Liver (tissue), 3 donors: Measurements from ENCODE around the gene KIAA1217.

Source experiments
- CTCF ChIP-seq: fragments of 150-350 bp; IDR thresholded peaks from 2 replicates; pipeline ENCODE4 v1.5.1; 2017; ENCODE audit warnings: improper control_type of control experiment, low read depth, low read length; ENCODE audit not compliant: missing input control
- EGR1 ChIP-seq, 2 donors: IDR thresholded peaks; 2 replicates each; pipeline ENCODE4 v1.6.1; 2016 to 2018; ENCODE audit warnings: antibody characterized with exemption in 2 of 2, low read depth in 2 of 2
- FOXA1 ChIP-seq: IDR thresholded peaks from 2 replicates; pipeline ENCODE4 v1.6.1; 2016; ENCODE audit warnings: antibody characterized with exemption
- GABPA ChIP-seq, 2 donors: IDR thresholded peaks in 1 of 2; conservative IDR thresholded peaks in 1 of 2; 2 replicates each; pipeline ENCODE4 v1.6.1; 2016; ENCODE audit warnings: antibody characterized with exemption in 2 of 2, mild to moderate bottlenecking in 1 of 2, moderate library complexity in 1 of 2
- HNF4G ChIP-seq: IDR thresholded peaks from 2 replicates; pipeline ENCODE4 v1.6.1; 2016; ENCODE audit warnings: antibody characterized with exemption
- JUND ChIP-seq, 2 donors: IDR thresholded peaks; 2 replicates each; pipeline ENCODE4 v1.6.1; 2016; ENCODE audit warnings: antibody characterized with exemption in 2 of 2
- RAD21 ChIP-seq, 2 donors: IDR thresholded peaks; 2 replicates each; pipeline ENCODE4 v1.6.1; 2016; ENCODE audit warnings: antibody characterized with exemption in 2 of 2, mild to moderate bottlenecking in 2 of 2
- REST ChIP-seq: IDR thresholded peaks from 2 replicates; pipeline ENCODE4 v1.6.1; 2016; ENCODE audit warnings: antibody characterized with exemption, mild to moderate bottlenecking
- SP1 ChIP-seq: IDR thresholded peaks from 2 replicates; pipeline ENCODE4 v1.6.1; 2018; ENCODE audit warnings: antibody characterized with exemption, mild to moderate bottlenecking
- TAF1 ChIP-seq: conservative IDR thresholded peaks from 2 replicates; pipeline ENCODE4 v1.6.1; 2016; ENCODE audit warnings: antibody characterized with exemption, mild to moderate bottlenecking
- YY1 ChIP-seq: IDR thresholded peaks from 2 replicates; pipeline ENCODE4 v1.6.1; 2016; ENCODE audit warnings: antibody characterized with exemption, mild to moderate bottlenecking
- ZBTB33 ChIP-seq: IDR thresholded peaks from 2 replicates; pipeline ENCODE4 v1.6.1; 2016; ENCODE audit warnings: antibody characterized with exemption
- TF ChIP-seq, protein P1 (sequence below): IDR thresholded peaks from 2 replicates; pipeline ENCODE4 v1.6.1; 2016; ENCODE audit warnings: antibody characterized with exemption
- TF ChIP-seq, protein P2 (sequence below): IDR thresholded peaks from 2 replicates; pipeline ENCODE4 v1.6.1; 2016; ENCODE audit warnings: antibody characterized with exemption
- donor health status: healthy.
- donor health status: healthy.

- no peak for TF ChIP-seq CTCF
- TF ChIP-seq EGR1 (IDR thresholded peaks at IDR 0.05; ENCODE audit: low read depth in 2 of 2) = no peak
- no peak for TF ChIP-seq GABPA (IDR thresholded peaks at IDR 0.05 in 1 of 2, conservative IDR thresholded peaks at IDR 0.05 in 1 of 2)
- TF ChIP-seq YY1 = no peak
- no peak for TF ChIP-seq JUND (IDR thresholded peaks at IDR 0.05)
- no peak for TF ChIP-seq REST
- no peak for TF ChIP-seq SP1
- no peak for TF ChIP-seq TAF1
- no peak for TF ChIP-seq HNF4G
- TF ChIP-seq, protein P1, sequence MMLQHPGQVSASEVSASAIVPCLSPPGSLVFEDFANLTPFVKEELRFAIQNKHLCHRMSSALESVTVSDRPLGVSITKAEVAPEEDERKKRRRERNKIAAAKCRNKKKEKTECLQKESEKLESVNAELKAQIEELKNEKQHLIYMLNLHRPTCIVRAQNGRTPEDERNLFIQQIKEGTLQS = no peak
- TF ChIP-seq, protein P2, sequence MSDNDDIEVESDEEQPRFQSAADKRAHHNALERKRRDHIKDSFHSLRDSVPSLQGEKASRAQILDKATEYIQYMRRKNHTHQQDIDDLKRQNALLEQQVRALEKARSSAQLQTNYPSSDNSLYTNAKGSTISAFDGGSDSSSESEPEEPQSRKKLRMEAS = no peak
- no peak for TF ChIP-seq RAD21 (IDR thresholded peaks at IDR 0.05)
- no peak for TF ChIP-seq FOXA1
- no peak for TF ChIP-seq ZBTB33
These were observed 341.7 kb downstream of the KIAA1217 start for GRCh38 chr10:24550680-24551079.
